Stimulated activated CD4-positive, alpha-beta T cell treated with anti-CD3 and anti-CD28 coated beads, Interleukin-4, amount 100 ng/mL, for 48 hours (primary cell): ENCODE results near the gene MAN1B1.
A peak's percentile ranks its signal among the peaks of the same experiment; 100 is the strongest.
"Not testable (repeated sequence)": the region's sequence is repeated elsewhere in the genome, so short reads cannot be mapped to it uniquely, and the experiment has no call there.

Source experiments
- DNase-seq, 2 donors: peaks; one replicate each; pipeline ENCODE4 v3.0.0-alpha.2; 2020; ENCODE audit warnings: low read depth in 2 of 2

The MAN1B1 gene

DNA sequence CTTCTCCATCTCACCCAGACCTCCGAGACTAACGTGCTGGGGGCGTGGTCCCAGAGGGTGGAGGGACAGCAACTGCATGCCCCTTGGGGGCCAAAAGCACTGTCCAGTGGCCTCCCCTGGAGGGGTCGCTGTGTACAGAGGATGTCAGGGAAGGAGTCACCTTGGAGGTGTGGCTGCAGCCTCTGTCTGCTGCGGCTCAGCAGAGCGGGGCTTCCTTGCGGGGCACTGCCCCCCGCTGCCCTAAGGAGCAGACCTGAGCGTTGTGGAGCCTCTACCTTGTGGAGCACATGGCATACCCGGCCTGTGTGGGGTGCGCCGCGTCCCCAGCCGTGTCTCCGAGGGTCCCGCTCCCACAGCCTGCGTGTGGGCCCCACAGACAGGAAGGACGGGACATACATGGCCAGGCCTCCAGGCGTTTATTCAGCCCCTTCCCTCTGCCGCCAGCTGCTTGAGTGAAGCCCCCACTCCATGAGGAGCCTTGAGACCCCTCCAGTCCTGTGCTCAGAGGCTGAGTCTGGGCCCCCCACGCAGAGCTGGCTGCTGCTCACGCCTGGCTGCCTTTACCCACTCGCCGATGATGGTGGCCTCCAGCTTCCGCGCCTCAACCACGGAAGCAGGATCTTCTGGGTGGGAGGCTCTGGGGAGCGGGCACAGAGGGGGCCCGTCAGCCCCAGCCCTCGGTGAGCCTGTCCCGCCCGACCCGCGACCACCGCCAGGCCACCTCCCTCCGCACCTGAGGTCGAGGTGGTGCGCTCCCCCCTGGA, 23.5 kb downstream of the MAN1B1 start:
- DNase-seq = no peak

DNA sequence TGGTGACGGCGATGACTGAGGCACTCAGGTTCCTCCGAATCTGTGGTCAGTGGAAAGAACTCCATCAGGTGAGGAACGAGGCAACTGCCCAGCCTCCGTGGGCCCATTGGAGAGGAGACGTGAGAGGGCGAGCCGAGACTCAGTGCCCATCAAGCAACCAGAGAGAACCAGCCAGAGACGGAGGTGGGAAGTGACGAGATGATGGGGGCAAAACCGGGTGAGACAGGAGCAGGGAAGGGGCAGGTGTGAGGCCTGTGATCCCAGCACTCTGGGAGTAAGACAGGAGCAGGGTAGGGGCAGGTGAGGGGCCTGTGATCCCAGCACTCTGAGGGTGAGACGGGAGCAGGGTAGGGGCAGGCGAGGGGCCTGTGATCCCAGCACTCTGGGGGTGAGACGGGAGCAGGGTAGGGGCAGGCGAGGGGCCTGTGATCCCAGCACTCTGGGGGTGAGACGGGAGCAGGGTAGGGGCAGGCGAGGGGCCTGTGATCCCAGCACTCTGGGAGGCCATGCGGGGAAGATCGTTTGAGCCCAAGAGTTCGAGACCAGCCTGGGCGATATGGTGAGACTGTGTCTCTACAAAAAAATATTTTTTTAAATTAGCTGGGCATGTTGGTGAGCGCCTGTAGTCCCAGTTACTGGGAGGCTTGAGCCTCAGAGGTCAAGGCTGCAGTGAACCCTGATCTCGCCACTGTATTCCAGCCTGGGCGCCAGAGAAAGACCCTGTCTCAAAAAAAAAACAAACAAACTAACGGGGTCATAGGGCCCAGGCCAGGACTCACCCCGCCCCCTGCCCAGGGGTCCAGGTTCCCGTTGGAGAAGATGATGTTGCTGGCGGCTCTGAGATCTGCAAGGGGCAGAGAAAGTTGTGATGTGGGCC, 24.4 kb downstream of the MAN1B1 start:
- no peak for DNase-seq

DNA sequence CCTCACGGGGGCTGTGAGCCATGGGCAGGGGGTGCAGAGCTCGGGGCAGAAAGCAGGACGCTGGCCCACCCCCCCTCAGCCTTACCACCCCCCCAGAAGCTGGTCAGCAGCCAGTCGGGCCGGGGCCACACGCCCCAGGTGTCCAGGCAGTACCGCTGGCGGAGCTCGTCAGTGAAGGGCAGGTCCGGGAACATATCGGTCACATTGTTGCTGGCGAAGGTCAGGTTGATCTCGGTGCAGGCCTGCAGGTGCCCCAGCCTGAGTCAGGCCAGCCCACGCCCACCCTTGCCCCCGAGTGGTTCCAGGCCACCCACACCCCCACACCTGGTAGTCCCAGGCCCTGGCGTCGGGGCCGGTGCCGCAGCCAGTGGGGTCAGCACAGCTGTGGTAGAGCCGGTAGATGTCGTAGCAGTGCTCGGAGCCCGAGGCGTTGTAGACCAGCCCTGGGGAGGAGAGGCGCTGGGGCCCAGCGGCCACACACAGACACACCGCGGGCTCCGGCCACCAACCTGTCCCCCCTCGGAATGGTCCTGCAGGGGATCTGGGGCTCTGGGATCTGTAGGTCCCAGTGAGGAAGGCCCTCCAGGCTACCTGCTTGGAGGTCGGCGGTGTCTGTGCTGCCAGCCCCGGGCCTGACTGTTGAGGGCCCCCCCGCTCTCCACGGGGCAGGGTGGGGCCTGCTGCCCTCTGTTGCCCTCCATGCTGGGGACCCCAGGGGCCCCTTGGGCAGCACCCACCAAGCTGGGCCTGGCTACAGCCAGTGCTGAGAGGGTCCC, 25.2 kb downstream of the MAN1B1 start:
- DNase-seq = no peak

DNA sequence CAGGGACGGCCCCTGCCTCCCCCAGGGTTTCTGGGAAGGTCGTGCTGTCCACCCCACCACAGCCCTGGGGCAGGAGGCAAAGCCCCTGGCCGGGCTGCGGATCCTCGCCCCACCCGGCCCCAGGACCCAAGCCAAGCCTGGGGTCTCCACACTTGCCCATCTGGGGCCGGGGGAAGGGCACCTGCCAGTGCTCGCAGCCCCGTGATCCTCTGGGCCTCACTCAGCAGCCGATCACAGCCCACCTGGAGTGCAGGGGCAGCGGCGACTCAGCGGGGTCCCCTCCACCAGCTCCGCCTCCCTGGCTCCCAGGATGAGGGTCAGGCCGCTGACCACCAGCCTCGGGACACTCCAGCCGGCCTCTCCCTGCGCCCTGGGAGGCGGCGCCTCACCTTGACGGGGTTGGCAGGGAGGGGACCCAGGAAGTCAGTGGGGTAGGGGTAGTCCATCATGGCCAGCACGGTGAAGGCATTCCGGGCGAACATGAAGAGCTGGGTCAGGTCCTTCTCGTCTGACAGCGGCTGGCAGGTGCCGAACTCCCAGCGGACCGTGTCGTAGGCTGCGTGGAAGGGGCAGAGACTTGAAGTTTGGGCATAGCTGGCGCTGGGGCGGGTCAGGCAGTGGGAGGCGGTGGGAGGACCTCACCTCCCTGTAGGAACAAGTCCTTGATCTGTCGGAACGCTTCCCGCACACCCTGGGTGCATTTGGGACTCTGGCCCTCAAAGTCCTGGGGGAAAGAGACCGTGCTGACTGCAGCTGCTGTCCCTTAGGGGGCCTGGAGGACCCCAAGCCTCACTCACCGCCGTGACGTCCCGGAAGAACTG, 26.0 kb downstream of the MAN1B1 start:
- DNase-seq = no peak

DNA sequence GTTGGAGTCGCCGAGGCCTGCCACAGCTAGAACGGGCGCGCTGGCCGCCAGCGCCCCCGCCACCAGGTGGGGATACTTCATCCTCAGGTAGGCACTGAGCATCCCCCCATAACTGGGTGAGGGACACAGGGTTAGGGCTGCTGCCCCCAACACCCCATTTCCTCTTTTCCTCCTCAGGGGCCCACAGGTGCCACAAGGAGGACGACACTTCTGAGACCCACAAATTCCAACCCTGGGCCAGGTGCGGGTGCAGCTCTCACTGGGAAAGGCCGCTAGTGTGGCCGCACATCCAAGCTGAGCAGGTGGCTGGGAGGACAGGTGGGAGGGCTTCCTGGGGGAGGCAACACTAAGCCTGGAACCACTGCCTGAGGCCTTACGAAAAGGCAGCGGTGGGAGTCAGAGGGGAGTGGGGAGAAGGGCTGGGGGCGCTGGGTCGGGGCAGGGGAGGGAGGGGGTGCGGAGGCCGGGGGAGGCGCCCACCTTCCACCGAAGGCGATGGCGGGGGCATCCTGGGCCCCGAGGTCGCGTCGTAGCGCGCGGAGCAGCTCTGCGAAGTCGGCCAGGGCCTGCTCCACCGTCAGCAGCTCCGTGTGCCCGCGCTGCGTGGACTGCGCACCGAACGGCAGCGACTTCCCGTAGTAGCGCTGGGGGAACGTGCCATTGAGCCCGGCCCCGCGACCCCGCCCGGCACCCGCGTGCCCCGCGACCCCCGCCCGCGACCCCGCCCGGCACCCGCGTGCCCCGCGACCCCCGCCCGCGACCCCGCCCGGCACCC, 26.8 kb downstream of the MAN1B1 start:
- DNase-seq = no peak

DNA sequence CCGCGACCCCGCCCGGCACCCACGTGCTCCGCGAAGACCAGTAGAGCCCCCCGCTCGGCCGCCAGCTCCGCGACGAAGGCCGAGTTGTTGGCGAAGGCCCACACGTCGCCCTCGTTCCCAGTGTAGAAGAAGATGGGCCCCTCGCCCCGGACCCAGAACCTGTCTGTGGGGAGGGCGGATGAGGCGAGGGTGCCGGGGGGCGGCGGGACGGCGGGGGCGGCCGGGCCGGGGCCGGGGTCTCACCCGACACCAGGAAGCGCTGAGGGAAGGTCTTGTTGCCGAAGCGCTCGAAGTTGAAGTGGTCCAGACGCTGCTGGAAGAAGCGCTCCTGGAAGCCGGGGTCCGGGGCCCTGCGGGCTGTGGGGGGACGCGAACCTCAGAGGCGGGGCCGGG, 27.4 kb downstream of the MAN1B1 start:
- no peak for DNase-seq

DNA sequence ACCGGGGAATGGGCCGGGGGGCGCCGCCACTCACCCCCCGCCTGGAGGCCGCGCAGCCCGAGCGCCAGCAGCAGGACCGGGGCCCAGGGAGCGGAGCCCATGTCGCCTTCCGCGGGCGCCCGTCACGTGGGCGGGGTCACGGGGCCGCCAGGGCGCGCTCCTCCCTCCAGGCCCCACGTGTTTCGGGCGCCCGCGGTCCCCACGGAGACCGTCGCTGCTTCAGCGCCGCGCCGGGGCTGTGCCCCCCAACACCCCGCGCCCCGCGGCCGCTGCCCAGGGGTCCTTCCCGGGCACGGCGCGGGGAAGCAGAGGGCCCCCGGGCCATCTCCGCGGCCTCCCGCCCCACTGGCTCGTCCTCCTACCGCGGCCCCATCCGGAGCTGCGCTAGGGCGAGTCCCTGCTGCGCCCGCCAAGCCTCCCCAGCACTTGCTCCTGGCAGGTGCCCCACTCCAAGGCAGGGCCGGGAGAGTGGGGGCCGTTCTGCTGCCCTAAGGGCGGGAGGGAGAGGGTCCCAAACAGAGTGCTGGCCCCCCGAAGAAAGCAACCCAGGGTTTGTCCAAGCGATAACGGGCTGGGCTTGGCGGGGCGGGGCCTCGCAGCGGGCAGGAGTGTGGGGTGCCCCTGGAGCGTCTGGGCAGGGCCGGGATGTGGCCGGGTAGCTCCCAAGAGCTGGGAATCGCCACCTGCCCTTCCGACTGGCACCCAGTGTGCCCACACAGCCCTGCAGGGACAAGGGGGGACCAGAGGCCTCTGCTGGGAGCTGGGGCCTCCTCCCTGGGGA, 28.0 kb downstream of the MAN1B1 start, which contains the start of gene DPP7:
Gene DPP7 (minus strand): TSS at position 121 of the 781 bp plus-strand sequence. CDS start 20 bp downstream, at position 101.
- DNase-seq = peak; percentile 73 to 75

DNA sequence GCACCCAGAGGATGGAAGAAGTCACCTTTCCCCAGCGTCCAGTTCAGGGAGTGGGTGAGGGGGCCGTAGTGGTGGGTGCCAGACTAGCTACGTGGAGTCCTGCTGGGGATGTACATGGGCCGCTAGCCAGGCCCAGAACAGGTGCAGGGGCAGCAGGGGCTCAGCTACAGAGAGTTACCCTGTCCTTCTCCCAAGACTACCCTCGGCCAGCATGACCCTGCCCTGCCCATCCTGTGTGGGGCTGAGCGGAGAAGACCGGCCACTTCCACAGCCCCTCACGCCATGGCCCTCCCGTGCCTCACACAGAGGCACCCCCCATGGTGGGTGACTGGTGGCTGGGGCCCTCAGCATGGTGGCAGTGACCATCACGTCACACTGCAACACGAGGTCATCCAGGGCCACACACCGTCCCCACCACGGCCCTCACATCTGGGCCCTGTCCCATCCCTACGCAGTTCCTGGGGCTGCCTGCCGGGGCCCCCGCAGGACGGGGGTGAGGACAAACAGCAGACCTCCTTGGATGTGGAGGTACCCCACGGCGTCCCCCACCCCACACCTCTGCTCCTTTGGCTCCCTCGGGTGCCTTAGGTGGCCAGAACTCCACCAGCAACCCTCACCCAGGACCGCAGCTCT, 28.7 kb downstream of the MAN1B1 start:
- no peak for DNase-seq

DNA sequence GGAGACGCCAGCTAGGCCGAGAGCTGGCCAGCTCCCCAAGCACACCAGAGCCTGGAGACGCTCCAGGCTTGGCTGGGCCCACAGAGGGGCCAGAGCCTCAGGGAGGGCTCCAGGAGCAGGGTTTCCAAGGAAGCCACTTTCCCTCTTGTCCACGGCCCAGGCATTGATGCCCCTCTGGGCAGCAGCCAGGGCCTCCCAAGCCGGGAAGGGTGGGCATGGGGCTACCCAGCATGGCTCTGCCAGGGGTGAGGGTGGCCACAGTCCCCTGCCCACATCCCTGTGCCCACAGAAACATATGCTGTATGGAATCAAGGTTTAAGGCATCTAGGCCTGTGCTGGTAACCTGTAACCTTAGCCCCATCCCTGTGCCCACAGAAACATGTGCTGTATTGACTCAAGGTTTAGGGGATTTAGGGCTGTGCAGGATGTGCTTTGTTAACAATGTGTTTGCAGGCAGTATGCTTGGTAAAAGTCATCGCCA, 29.3 kb downstream of the MAN1B1 start:
- no peak for DNase-seq

DNA sequence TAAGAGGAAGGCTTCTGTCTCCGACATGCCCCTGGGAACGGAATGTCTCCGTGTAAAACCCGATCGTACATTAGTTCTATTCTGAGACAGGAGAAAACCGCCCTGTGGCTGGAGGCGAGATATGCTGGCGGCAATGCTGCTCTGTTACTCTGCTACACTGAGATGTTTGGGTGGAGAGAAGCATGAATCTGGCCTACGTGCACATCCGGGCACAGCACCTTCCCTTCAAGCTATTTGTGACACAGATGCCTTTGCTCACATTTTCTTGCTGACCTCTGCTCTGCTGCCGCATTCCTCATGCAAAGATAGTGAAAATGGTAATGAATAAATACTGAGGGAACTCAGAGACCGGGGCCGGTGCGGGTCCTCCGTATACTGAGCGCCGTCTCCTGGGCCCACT, 29.9 kb downstream of the MAN1B1 start:
- DNase-seq = no peak

DNA sequence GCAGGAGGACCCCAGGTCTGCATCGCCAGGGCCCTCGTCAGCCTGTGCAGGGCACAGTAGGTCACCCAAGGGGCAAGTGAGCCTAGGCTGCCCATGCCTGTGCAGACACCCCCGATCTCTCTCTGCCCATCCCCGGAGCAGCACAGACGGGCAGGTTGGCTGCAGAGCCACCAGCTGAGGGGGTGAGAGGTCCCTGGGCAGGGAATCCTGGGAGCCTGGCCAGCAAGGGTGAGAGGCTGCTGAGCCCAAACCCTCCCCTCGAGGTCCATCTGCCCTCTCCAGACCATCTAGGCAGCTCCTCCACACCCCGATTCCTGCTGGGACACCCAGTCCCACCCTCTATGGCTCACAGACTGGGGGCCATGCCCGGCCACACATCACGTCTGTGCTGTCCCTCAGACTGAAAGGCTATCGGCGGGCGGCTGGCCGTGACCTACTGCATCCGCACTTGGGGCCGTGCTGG, 30.5 kb downstream of the MAN1B1 start:
- DNase-seq = no peak

DNA sequence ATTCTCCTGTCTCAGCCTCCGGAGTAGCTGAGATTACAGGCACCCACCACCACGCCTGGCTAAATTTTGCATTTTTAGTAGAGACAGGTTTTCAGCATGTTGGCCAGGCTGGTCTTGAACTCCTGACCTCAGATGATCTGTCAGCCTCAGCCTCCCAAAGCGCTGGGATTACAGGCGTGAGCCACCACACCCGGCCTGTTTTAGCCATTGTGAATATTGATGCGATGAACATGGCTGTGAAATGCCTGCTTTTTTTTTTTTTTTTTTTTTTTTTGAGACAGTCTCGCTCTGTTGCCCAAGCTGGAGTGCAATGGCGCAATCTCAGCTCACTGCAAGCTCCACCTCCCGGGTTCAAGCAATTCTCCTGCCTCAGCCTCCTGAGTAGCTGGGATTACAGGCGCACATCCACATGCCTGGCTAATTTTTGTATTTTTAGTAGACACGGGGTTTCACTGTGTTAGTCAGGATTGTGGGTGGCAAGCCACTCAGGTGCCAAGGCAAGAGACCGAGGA, 31.4 kb downstream of the MAN1B1 start:
- DNase-seq = not testable (repeated sequence)

DNA sequence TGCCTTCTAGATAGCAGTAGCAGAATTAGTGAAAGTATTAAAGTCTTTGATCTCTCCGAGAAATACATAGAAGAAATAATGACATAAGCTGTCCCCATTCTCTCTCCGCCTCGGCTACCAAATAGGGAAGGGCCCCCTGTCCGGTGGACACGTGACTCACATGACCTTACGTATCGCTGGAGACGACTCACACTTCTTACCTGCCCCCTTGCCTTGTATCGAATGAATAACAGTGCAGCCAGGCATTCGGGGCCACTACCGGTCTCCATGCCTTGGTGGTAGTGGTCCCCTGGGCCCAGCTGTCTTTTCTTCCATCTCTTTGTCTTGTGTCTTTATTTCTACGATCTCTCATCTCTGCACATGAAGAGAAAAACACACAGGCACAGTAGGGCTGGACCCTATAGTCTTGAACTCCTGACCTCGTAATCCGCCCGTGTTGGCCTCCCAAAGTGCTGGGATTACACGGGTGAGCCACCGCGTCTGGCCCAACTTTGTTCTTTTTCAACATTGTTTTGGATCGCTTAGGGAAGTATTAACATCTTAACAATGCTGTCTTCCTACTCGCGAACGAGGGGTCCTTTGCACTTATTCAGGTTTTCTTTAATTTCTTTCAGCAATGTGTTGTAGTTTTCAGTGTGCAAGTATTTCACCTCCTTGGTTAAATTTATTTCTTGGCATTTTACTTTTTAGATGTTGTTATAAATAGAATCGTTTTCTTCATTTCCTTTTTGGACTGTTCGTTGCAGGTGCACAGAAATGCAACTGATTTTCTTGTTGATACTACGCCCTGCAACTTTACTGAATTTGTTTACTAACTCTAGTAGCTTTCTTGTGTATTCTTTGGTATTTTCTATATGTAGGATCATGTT, 35.4 kb downstream of the MAN1B1 start:
- DNase-seq = not testable (repeated sequence)

DNA sequence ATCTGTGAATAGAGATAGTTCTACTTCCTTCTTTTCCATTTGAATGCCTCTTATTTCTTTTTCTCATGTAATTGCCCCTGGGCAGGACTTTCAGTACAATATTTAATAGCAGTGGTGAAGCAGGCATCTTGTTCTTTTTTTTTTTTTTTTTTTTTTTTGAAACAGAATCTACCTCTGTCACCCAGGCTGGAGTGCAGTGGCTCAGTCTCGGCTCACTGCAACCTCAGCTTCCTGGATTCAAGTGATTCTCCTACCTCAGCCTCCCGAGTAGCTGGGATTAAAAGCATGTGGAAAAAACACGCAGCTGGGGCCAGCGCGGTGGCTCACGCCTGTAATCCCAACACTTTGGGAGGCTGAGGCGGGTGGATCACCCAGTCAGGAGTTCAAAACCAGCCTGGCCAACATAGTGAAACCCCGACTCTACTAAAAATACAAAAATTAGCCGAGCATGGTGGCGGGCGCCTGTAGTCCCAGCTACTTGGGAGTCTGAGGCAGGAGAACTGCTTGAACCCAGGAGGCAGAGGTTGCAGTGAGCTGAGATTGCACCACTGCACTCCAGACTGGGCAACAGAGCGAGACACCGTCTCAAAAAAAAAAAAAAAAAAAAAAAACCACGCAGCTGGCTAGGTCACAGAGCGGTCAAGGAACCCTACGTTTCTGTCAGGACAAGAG, 36.1 kb downstream of the MAN1B1 start:
- DNase-seq = not testable (repeated sequence)

DNA sequence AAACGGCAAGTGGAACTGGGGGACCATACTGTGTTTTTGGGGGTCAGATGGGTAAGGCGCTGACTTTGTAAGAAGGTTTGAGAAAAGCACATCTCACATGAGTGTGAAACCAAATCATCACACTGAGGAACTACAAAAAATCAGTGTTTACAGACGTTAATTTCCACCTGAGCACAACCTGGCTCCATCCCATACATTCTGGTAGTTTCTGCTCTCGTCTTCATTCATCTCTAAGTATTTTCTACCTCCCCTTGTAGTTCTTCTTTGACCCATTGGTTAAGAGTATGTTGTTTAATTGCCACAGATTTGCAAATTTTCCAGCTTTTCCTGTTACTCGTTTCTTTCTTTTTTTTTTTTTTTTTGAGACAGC, 36.7 kb downstream of the MAN1B1 start:
- DNase-seq = no peak

DNA sequence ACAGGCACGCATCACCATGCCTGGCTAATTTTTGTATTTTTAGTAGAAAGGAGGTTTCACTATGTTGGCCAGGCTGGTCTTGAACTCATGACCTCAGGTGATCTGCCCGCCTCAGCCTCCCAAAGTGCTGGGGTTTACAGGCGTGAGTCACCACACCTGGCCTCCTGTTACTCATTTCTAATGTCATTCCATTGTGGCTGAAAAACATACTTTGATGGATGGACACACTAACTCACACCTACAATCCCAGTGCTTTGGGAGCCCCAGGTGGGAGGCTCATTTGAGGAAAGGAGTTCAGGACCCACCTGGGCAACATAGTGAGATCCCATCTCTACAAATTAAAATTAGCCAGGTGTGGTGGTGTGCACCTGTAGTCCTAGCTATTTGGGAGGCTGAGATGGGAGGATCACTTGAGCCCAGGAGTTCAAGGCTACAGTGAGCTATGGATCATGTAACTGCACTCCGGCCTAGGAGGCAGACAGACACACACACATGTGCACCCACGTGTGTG, 37.2 kb downstream of the MAN1B1 start:
- not testable (repeated sequence) for DNase-seq

DNA sequence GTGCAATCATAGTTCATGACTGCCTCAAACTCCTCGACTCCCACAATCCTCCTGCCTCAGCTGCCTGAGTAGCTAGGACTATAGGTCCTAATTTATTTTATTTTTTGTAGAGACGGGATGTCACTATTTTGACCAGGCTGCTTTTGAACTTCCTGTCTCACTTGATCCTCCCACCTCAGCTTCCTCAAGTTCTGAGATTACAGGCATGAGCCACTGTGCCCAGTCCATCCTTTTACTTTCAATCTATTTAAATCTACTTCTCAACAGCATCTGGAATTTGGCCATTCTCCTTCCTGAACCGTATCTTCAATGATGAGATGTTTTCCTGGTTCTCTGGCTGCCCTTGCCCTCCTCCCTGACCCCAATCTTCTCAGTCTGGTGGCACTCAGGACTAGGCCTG, 40.0 kb downstream of the MAN1B1 start:
- no peak for DNase-seq
